ENCODE measurements around the gene ZMIZ2. TPM values are rescaled to one million over a fixed set of nuclear protein-coding genes. Genes with fewer than 3 reads are reported as not detected.

Gene ZMIZ2
- total RNA-seq, 1 experiment from 2014 or later, result 91.3 TPM

- Histone ChIP-seq H4K20me1 (ENCODE audit: insufficient read depth) (no peaks in the 10 kb centered on the region), H3K4me1 (ENCODE audit: control insufficient read depth in 1 of 2, insufficient read depth in 2 of 2, low read length in 2 of 2) (peaks cover 0 to 11% of the 10 kb centered on the region in 2 experiments; a peak in 1 of 4 replicates), H3K27ac (ENCODE audit: low read depth, low read length) (no peak overlapping the region), H3K27me3 (ENCODE audit: insufficient read depth, low read length) (no peaks in the 10 kb centered on the region), H3K9ac (ENCODE audit: low read length) (no peak overlapping the region), H3K79me2 (ENCODE audit: insufficient read depth, low read length) (no peaks in the 10 kb centered on the region), H3K9me2 (ENCODE audit: insufficient read depth) (no peaks in the 10 kb centered on the region), H3K4me2 (ENCODE audit: low read length) (no peak overlapping the region), H3K4me3 (replicated peaks in 1 of 2; ENCODE audit: low read depth in 1 of 2, low read length in 2 of 2) (no peak overlapping the region), H2AFZ (ENCODE audit: low read depth, low read length, poor library complexity, severe bottlenecking) (no peak overlapping the region), H3K36me3 (ENCODE audit: control insufficient read depth in 1 of 2, insufficient read depth in 2 of 2, low read length in 2 of 2) (peaks cover 0 to 5% of the 10 kb centered on the region in 2 experiments; a peak in 1 of 4 replicates), H3K9me3 (ENCODE audit: control insufficient read depth in 1 of 2, insufficient read depth in 1 of 2, low read depth in 1 of 2, low read length in 2 of 2) (no peaks in the 10 kb centered on the region)
- ChIA-PET CTCF (no interaction called here), POLR2A (no interaction called here), RAD21 (ENCODE audit: low non-redundant PET in 1 of 2, low total read pairs in 2 of 2, uncharacterized antibody in 2 of 2, unreplicated experiment in 2 of 2) (interaction anchor here in 1 of 2 experiments (0.6 kb wide), 1 partner anchor 169 kb away, joined by 4 read pairs; no protein-coding TSS in a partner anchor)
- TF ChIP-seq ZFX (IDR thresholded peaks at IDR 0.05) (no peak), FOSL1 (IDR thresholded peaks at IDR 0.05; ENCODE audit: low read depth) (no peak), JUND (IDR thresholded peaks at IDR 0.05) (no peak), CEBPB (IDR thresholded peaks at IDR 0.05; ENCODE audit: low read depth) (no peak), TCF7L2 (IDR thresholded peaks at IDR 0.05; ENCODE audit: borderline replicate concordance, extremely low read depth, insufficient read depth, insufficient read length) (no peak), SP1 (IDR thresholded peaks at IDR 0.05; ENCODE audit: low read depth) (no peak), SRF (IDR thresholded peaks at IDR 0.05; ENCODE audit: low read depth) (no peak), REST (IDR thresholded peaks at IDR 0.05; ENCODE audit: low read depth) (no peak), ELF1 (IDR thresholded peaks at IDR 0.05; ENCODE audit: borderline replicate concordance, low read depth) (no peak), EZH2phosphoT487 (IDR thresholded peaks at IDR 0.05; ENCODE audit: borderline replicate concordance) (no peak), SIN3A (IDR thresholded peaks at IDR 0.05; ENCODE audit: low read depth) (no peak), ATF3 (IDR thresholded peaks at IDR 0.05) (no peak)
- TF ChIP-seq, protein P1, sequence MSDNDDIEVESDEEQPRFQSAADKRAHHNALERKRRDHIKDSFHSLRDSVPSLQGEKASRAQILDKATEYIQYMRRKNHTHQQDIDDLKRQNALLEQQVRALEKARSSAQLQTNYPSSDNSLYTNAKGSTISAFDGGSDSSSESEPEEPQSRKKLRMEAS (IDR thresholded peaks at IDR 0.05), result no peak
- TF ChIP-seq, protein P2, sequence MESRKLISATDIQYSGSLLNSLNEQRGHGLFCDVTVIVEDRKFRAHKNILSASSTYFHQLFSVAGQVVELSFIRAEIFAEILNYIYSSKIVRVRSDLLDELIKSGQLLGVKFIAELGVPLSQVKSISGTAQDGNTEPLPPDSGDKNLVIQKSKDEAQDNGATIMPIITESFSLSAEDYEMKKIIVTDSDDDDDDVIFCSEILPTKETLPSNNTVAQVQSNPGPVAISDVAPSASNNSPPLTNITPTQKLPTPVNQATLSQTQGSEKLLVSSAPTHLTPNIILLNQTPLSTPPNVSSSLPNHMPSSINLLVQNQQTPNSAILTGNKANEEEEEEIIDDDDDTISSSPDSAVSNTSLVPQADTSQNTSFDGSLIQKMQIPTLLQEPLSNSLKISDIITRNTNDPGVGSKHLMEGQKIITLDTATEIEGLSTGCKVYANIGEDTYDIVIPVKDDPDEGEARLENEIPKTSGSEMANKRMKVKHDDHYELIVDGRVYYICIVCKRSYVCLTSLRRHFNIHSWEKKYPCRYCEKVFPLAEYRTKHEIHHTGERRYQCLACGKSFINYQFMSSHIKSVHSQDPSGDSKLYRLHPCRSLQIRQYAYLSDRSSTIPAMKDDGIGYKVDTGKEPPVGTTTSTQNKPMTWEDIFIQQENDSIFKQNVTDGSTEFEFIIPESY (IDR thresholded peaks at IDR 0.05; ENCODE audit: extremely low read depth, insufficient replicate concordance, low read length), result no peak
- no TSS peak for BruUV-seq (replicated peaks)
- no peak for ATAC-seq
- no peak for DNase-seq (ENCODE audit: low read depth, low spot score)
- intact Hi-C loops (cut with micrococcal nuclease), result no loop called here
These were observed 23.8 kb downstream of the ZMIZ2 start for GRCh38 chr7:44772440-44772839.

Data from HCT116 (cell line).